ENCODE data around the gene C1QTNF9.

- TF ChIP-seq SIRT6 (IDR thresholded peaks at IDR 0.05; ENCODE audit: low read length) (no peak), CEBPB (IDR thresholded peaks at IDR 0.05; ENCODE audit: low read depth, low read length) (no peak), CTCF (IDR thresholded peaks at IDR 0.05; ENCODE audit: control extremely low read depth in 1 of 3, insufficient read depth in 1 of 3, low read depth in 1 of 3, low read length in 3 of 3) (no peak), SP1 (IDR thresholded peaks at IDR 0.05; ENCODE audit: low read depth, low read length) (no peak), HDAC6 (IDR thresholded peaks at IDR 0.05; ENCODE audit: low read depth, low read length) (no peak), POLR2AphosphoS5 (IDR thresholded peaks at IDR 0.05; ENCODE audit: low read depth, low read length) (no peak), RAD21 (IDR thresholded peaks at IDR 0.05 in 1 of 2, conservative IDR thresholded peaks at IDR 0.05 in 1 of 2; ENCODE audit: low read depth in 2 of 2, low read length in 2 of 2) (no peak), RXRA (IDR thresholded peaks at IDR 0.05; ENCODE audit: insufficient read depth, low read depth, low read length) (no peak), EZH2 (IDR thresholded peaks at IDR 0.05; ENCODE audit: low read depth, low read length, severe bottlenecking) (no peak)
Observed at GRCh38 chr13:24290280-24290932, 19.0 kb upstream of the C1QTNF9 start.
